Measurements from ENCODE around the gene RAB40C.

- no peak for TF ChIP-seq CTCF (IDR thresholded peaks at IDR 0.05; ENCODE audit: low read depth, low read length)
- no peak for TF ChIP-seq EZH2phosphoT487 (IDR thresholded peaks at IDR 0.05; ENCODE audit: low read depth)
These were observed 29.6 kb upstream of the RAB40C start, which contains the start of gene PRR35 for GRCh38 chr16:560204-560700.
